Gastroesophageal sphincter (tissue), 4 donors: ENCODE results near the gene KIAA1191. TPM values are rescaled to one million over a fixed set of nuclear protein-coding genes. Genes with fewer than 3 reads are reported as not detected.

Experiments used
- ATAC-seq: fragments of 150-250 bp; one replicate; pipeline ENCODE4 v1.9.1; 2016; ENCODE audit warnings: mild to moderate bottlenecking, moderate library complexity
- H3K27ac ChIP-seq, 4 donors: fragments of 200-600 bp; sonication (generic) in 3 of 4; 1 replicate in 3 of 4; 2 replicates in 1 of 4; pipeline ENCODE4 v1.5.1; 2016 to 2019
- H3K27me3 ChIP-seq: fragments of 200-600 bp; sonication (generic); one replicate; pipeline ENCODE4 v1.5.1; 2019
- H3K36me3 ChIP-seq, 2 donors: fragments of 200-600 bp; sonication (generic); one replicate each; pipeline ENCODE4 v1.5.1; 2019; ENCODE audit warnings: control low read depth in 1 of 2
- H3K4me1 ChIP-seq, 3 donors: fragments of 200-600 bp; sonication (generic); 1 replicate in 2 of 3; 2 replicates in 1 of 3; pipeline ENCODE4 v1.5.1; 2016 to 2019; ENCODE audit warnings: control low read depth in 2 of 3
- H3K4me3 ChIP-seq, 2 donors: fragments of 200-600 bp; sonication (generic); one replicate each; pipeline ENCODE4 v1.5.1; 2019; ENCODE audit warnings: mild to moderate bottlenecking in 1 of 2, moderate library complexity in 1 of 2
- H3K9me3 ChIP-seq, 3 donors: fragments of 200-600 bp; sonication (generic); one replicate each; pipeline ENCODE4 v1.5.1; 2017 to 2019; ENCODE audit warnings: control low read depth in 2 of 3
- EP300 ChIP-seq: sonication (generic); formaldehyde crosslinking; IDR thresholded peaks from one replicate; pipeline ENCODE4 v1.6.1; 2017; ENCODE audit warnings: antibody characterized with exemption, mild to moderate bottlenecking
- POLR2A ChIP-seq, 2 donors: fragments of 450-650 bp; IDR thresholded peaks; one replicate each; pipeline ENCODE4 v1.6.1; 2017; ENCODE audit warnings: antibody characterized with exemption in 2 of 2, mild to moderate bottlenecking in 2 of 2, moderate library complexity in 1 of 2
- POLR2AphosphoS5 ChIP-seq: sonication (generic); formaldehyde crosslinking; IDR thresholded peaks from one replicate; pipeline ENCODE4 v1.6.1; 2017; ENCODE audit warnings: antibody characterized with exemption
- WGBS, 2 donors: methylation state at CpG; one replicate each; pipeline ENCODE4 v1.1.5; 2018; ENCODE audit warnings: low coverage in 1 of 2; 5-methylcytosine and 5-hydroxymethylcytosine counted together
- total RNA-seq, 4 donors: library from RNA; depleted of rRNA; stranded (reverse); fragments of >200 nt; gene quantifications; one replicate each; pipeline ENCODE4 v1.1.0, GENCODE V29; 2016
- TF ChIP-seq, protein P1 (sequence below), 4 experiments: fragments of 200-600 bp in 2 of 4; fragments of 450-650 bp in 2 of 4; sonication (generic) in 1 of 4; IDR thresholded peaks; one replicate each; pipeline ENCODE4 v1.5.1; 2017 to 2019; ENCODE audit warnings: antibody characterized with exemption in 4 of 4, mild to moderate bottlenecking in 2 of 4, moderate library complexity in 2 of 4

The KIAA1191 gene
- total RNA-seq, 4 donors from 2014 or later = 130 to 157 (median 140) TPM

DNA sequence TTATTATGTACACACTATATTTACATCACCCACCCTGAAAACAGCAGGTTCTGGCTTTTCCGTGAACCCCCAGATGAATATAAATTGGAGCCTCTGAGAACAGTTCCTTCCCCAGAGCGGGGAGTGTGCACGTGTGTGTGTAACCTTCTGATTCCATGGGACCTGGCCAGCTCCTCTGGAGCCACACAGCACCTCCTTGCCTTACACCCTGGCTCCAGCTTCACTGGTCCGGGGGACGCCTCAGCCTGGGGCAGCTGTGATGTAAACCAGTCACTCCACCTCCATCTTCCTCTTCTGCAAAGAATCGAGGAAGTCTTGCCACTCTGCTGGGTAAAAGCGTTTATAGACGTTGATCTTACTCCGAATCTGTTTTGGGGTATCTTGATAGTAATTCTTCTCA is 22.4 kb upstream of the KIAA1191 start:
- 69 to 73% methylated on average over 7 to 9 of the region's 9 CpGs for WGBS, 2 donors
- Histone ChIP-seq H3K9me3 (no peaks in the 10 kb centered on the region), H3K4me1 (peaks cover 6 to 37% (median 7%) of the 10 kb centered on the region in 3 donors), H3K27me3 (no peaks in the 10 kb centered on the region), H3K36me3 (peaks cover 0 to 40% of the 10 kb centered on the region in 2 donors), H3K4me3 (no peak overlapping the region), H3K27ac (no peak overlapping the region)
- ATAC-seq = no peak
- TF ChIP-seq, protein P1, sequence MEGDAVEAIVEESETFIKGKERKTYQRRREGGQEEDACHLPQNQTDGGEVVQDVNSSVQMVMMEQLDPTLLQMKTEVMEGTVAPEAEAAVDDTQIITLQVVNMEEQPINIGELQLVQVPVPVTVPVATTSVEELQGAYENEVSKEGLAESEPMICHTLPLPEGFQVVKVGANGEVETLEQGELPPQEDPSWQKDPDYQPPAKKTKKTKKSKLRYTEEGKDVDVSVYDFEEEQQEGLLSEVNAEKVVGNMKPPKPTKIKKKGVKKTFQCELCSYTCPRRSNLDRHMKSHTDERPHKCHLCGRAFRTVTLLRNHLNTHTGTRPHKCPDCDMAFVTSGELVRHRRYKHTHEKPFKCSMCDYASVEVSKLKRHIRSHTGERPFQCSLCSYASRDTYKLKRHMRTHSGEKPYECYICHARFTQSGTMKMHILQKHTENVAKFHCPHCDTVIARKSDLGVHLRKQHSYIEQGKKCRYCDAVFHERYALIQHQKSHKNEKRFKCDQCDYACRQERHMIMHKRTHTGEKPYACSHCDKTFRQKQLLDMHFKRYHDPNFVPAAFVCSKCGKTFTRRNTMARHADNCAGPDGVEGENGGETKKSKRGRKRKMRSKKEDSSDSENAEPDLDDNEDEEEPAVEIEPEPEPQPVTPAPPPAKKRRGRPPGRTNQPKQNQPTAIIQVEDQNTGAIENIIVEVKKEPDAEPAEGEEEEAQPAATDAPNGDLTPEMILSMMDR (IDR thresholded peaks at IDR 0.05) = no peak
- no peak for TF ChIP-seq EP300
- TF ChIP-seq POLR2AphosphoS5 = no peak
- TF ChIP-seq POLR2A (IDR thresholded peaks at IDR 0.05) = no peak

DNA sequence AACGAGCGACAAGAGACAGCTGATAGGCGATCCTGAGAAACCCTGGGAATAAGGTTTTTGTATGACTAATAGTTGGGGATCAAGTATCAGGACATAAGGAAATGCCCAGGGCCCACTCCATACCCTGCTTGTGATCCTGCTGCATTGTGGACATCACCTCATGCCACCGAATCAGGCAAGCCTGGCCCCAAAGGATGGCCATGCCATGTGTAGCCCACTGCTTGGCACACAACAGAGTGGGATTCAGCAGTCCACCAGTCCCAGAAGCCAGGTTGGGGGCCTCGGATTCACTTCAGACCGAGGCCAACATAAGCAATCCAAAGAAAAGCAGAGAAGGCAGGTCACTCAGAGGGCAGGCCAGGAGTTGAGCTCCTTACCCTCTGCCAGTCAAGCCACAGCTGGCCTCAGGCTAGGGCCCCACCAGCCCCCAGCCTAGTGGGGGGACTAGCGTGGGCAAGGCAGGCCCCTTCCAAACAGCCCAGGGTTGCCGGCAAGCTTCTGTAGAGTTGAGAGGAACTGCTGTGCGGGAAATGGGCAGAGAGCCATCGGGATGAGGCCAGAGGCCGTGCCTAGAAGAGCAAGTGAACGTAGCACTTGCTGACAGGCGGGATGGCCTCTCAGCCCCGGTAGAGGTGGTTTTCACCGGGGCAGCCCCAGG is 21.8 kb upstream of the KIAA1191 start:
- no peak for ATAC-seq
- H3K9me3 ChIP-seq = no peaks in the 10 kb centered on the region
- H3K27me3 ChIP-seq = no peaks in the 10 kb centered on the region
- H3K36me3 ChIP-seq = peaks cover 0 to 40% of the 10 kb centered on the region in 2 donors
- H3K4me3 ChIP-seq = no peak overlapping the region
- TF ChIP-seq POLR2AphosphoS5 (no peak), POLR2A (IDR thresholded peaks at IDR 0.05) (no peak), EP300 (no peak)
- TF ChIP-seq, protein P1 (IDR thresholded peaks at IDR 0.05) = no peak
- WGBS, 2 donors = 94% methylated on average over 9 of the region's 15 CpGs; no CpG with 5 or more reads in 1 of the 2 donors
- H3K27ac ChIP-seq = peak overlapping the region in 1 of 4 donors; percentile 83
- H3K4me1 ChIP-seq = peaks cover 6 to 37% (median 7%) of the 10 kb centered on the region in 3 donors

DNA sequence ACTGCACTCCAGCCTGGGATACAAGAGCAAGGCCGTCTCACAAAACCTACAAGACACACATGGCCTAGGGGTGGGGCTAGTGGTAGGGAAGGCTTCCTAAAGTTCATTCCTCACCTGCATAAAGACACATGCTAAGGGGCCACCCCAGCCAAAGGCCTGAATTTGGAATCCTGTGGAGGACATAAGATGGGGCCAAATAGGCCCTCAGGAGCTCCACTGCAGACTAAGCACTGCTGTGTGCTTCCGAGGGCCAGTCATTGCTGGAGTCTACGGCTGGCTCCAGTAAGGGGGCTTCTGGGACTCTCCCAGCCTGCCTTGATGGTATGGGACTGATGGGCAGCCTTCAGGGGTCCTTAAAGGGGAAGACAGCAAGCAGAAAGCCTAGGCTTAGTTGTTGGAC is 21.2 kb upstream of the KIAA1191 start:
- H3K36me3 ChIP-seq = peaks cover 0 to 40% of the 10 kb centered on the region in 2 donors
- H3K9me3 ChIP-seq = no peaks in the 10 kb centered on the region
- peaks cover 5 to 31% (median 7%) of the 10 kb centered on the region in 3 donors for H3K4me1 ChIP-seq
- WGBS, 2 donors = 100% methylated on average over 1 of the region's 3 CpGs; no CpG with 5 or more reads in 1 of the 2 donors
- H3K27ac ChIP-seq = peak overlapping the region in 2 of 4 donors; percentile 80 to 83
- no peaks in the 10 kb centered on the region for H3K27me3 ChIP-seq
- TF ChIP-seq, protein P1 (IDR thresholded peaks at IDR 0.05) = no peak
- ATAC-seq = no peak
- H3K4me3 ChIP-seq = no peak overlapping the region

DNA sequence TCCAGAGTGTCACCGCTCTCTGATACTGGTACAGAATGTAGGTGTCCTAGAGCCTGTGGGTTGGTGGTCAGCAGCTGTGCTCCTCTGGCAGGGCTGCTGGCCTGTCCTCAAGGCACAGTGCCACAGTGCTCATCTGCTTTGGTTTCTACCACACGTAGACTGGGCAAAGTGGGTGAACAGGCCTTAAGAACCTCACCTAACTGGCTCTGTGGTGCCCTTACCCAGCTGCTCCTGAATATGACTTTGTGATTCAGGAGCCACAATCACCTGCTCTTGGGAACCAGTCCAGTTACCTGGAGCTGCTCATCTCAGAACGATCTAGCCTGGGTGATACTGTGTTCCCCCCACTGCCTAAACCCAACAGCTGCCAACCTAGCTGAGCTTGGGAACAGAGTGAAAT is 20.4 kb upstream of the KIAA1191 start:
- 75% methylated on average over 1 of the region's 3 CpGs; no CpG with 5 or more reads in 1 of the 2 donors for WGBS, 2 donors
- Histone ChIP-seq H3K9me3 (no peaks in the 10 kb centered on the region), H3K36me3 (peaks cover 0 to 40% of the 10 kb centered on the region in 2 donors), H3K27ac (peak overlapping the region; percentile 34 to 83 (median 80)), H3K4me3 (no peak overlapping the region), H3K27me3 (no peaks in the 10 kb centered on the region), H3K4me1 (peaks cover 0 to 23% (median 0%) of the 10 kb centered on the region in 3 donors)
- TF ChIP-seq EP300 (no peak), POLR2A (IDR thresholded peaks at IDR 0.05) (no peak), POLR2AphosphoS5 (no peak)
- TF ChIP-seq, protein P1 (IDR thresholded peaks at IDR 0.05) = no peak
- ATAC-seq = no peak

DNA sequence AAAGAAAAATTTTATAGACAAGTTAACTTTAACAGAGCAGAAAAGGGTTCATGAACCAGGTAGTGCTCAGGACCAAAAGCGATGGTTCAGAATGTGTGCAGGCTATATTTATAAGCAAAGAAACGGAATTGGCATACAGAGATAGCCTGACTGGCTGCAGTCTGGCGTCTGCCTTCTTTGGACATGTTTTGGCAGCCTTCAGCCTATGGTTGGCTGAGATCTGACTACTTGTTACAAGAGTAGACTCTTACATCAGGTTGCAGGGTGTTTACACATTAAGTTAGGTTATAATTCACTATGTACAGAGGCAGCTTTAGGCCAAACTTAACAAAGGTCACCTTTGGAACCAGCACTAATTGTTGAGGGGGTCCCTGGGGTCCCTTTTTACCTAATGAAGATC is 19.9 kb upstream of the KIAA1191 start:
- 22 to 41% methylated on average over 3 of the region's 3 CpGs for WGBS, 2 donors

More for the DNA sequence above, 19.9 kb upstream of the KIAA1191 start:
- H3K36me3 ChIP-seq = peaks cover 0 to 40% of the 10 kb centered on the region in 2 donors
- peaks cover 0 to 19% (median 0%) of the 10 kb centered on the region in 3 donors for H3K4me1 ChIP-seq
- H3K9me3 ChIP-seq = no peaks in the 10 kb centered on the region
- ATAC-seq = peak; percentile 75
- H3K27me3 ChIP-seq = no peaks in the 10 kb centered on the region
- H3K27ac ChIP-seq = peak overlapping the region; percentile 34 to 83 (median 80)
- H3K4me3 ChIP-seq = no peak overlapping the region
- TF ChIP-seq POLR2A (IDR thresholded peaks at IDR 0.05) (no peak), POLR2AphosphoS5 (peak; percentile 48)
